RWPE1 (cell line): ENCODE data around the gene DLST.

Source experiments
- CTCF ChIA-PET: fragments of 350-600 bp; sonication (Branson Sonifier 250); formaldehyde crosslinking; extraction: SDS; loops from one replicate; lab custom pipeline; 2021; lab: Yijun Ruan, JAX
- POLR2A ChIA-PET: fragments of 400-600 bp; formaldehyde crosslinking; extraction: SDS; loops from one replicate; lab custom pipeline; 2020; ENCODE audit warnings: antibody characterized with exemption; ENCODE audit not compliant: low non-redundant PET; lab: Yijun Ruan, JAX
- DNase-seq: peaks from one replicate; pipeline ENCODE4 v3.0.0; 2012; ENCODE audit warnings: low spot score
- H3K27ac ChIP-seq: fragments of 450-650 bp; 2 replicates; pipeline ENCODE4 v1.5.1; 2017
- CTCF ChIP-seq: fragments of 450-650 bp; conservative IDR thresholded peaks from 2 replicates; pipeline ENCODE4 v1.5.1; 2017; ENCODE audit warnings: low read depth, mild to moderate bottlenecking

The DLST gene

GRCh38 chr14:74891870-74892269, 10.2 kb downstream of the DLST start:
- ChIA-PET POLR2A (no interaction called here), CTCF (interaction anchor here (0.6 to 1.6 kb wide), 2 partner anchors 13 to 14 kb away, joined by 6 to 10 read pairs; no protein-coding TSS in a partner anchor)
- no peak overlapping the region for H3K27ac ChIP-seq
- no peak for TF ChIP-seq CTCF
- no peak for DNase-seq

GRCh38 chr14:74892745-74893144, 11.0 kb downstream of the DLST start:
- no peak for DNase-seq
- ChIA-PET POLR2A (no interaction called here), CTCF (interaction anchor here (0.6 to 1.6 kb wide), 4 partner anchors 12 to 15 kb away, joined by 3 to 10 read pairs (median 4); no protein-coding TSS in a partner anchor)
- TF ChIP-seq CTCF, result no peak
- H3K27ac ChIP-seq, result no peak overlapping the region

- CTCF ChIA-PET, result interaction anchor here (1.0 to 1.6 kb wide), 3 partner anchors 11 to 16 kb away, joined by 3 to 10 read pairs (median 3); no protein-coding TSS in a partner anchor
- TF ChIP-seq CTCF, result no peak
- no peak overlapping the region for H3K27ac ChIP-seq
- POLR2A ChIA-PET, result no interaction called here
- no peak for DNase-seq
Measured at GRCh38 chr14:74893614-74894091, 11.9 kb downstream of the DLST start.

GRCh38 chr14:74896400-74896799, 14.7 kb downstream of the DLST start:
- TF ChIP-seq CTCF, result no peak
- POLR2A ChIA-PET, result no interaction called here
- no peak overlapping the region for H3K27ac ChIP-seq
- no peak for DNase-seq
- CTCF ChIA-PET, result interaction anchor here (1.4 kb wide), 1 partner anchor 9 kb away, joined by 4 read pairs; no protein-coding TSS in a partner anchor

- H3K27ac ChIP-seq, result no peak overlapping the region
- ChIA-PET CTCF (interaction anchor here (1.0 kb wide), 1 partner anchor 15 kb away, joined by 8 read pairs; no protein-coding TSS in a partner anchor), POLR2A (no interaction called here)
- TF ChIP-seq CTCF, result no peak
- DNase-seq, result no peak
Measured at GRCh38 chr14:74897642-74898041, 15.9 kb downstream of the DLST start.

GRCh38 chr14:74898083-74898482, 16.4 kb downstream of the DLST start:
- ChIA-PET POLR2A (no interaction called here), CTCF (interaction anchor here (1.0 kb wide), 1 partner anchor 15 kb away, joined by 8 read pairs; no protein-coding TSS in a partner anchor)
- no peak overlapping the region for H3K27ac ChIP-seq
- TF ChIP-seq CTCF, result no peak
- DNase-seq, result no peak
